GM06990 (cell line): ENCODE measurements around the gene ADRB2.

ENCODE experiments used
- DNase-seq: peaks from one replicate; pipeline ENCODE4 v3.0.0-alpha.2; 2011; ENCODE audit not compliant: insufficient read length; ENCODE audit errors: extremely low read depth
- H3K27me3 ChIP-seq: replicated peaks from 2 replicates; pipeline ENCODE4 v1.6.0; 2011; ENCODE audit warnings: low read length; ENCODE audit not compliant: control insufficient read depth, insufficient read depth
- H3K36me3 ChIP-seq: 2 replicates; pipeline ENCODE4 v1.5.1; 2011; ENCODE audit warnings: low read length; ENCODE audit not compliant: control insufficient read depth, insufficient read depth
- H3K4me3 ChIP-seq: replicated peaks from 2 replicates; pipeline ENCODE4 v1.5.1; 2011; ENCODE audit warnings: low read depth, mild to moderate bottlenecking, control low read depth, low read length
- CTCF ChIP-seq: IDR thresholded peaks from 2 replicates; pipeline ENCODE4 v1.5.1; 2011; ENCODE audit warnings: low read length, control low read depth, mild to moderate bottlenecking, inconsistent platforms; ENCODE audit not compliant: insufficient read depth, poor library complexity, severe bottlenecking

Gene ADRB2

GRCh38 chr5:148849461-148849860, 23.1 kb downstream of the ADRB2 start:
- Histone ChIP-seq H3K36me3 (no peaks in the 10 kb centered on the region), H3K4me3 (no peak overlapping the region), H3K27me3 (no peaks in the 10 kb centered on the region)
- TF ChIP-seq CTCF, result no peak
- DNase-seq, result no peak

GRCh38 chr5:148850836-148851235, 24.4 kb downstream of the ADRB2 start:
- H3K36me3 ChIP-seq, result no peaks in the 10 kb centered on the region
- TF ChIP-seq CTCF, result no peak
- H3K27me3 ChIP-seq, result no peaks in the 10 kb centered on the region
- no peak overlapping the region for H3K4me3 ChIP-seq
- DNase-seq, result no peak

GRCh38 chr5:148853868-148854267, 27.5 kb downstream of the ADRB2 start:
- DNase-seq, result no peak
- H3K36me3 ChIP-seq, result no peaks in the 10 kb centered on the region
- no peaks in the 10 kb centered on the region for H3K27me3 ChIP-seq
- no peak overlapping the region for H3K4me3 ChIP-seq
- TF ChIP-seq CTCF, result no peak

- Histone ChIP-seq H3K4me3 (no peak overlapping the region), H3K27me3 (no peaks in the 10 kb centered on the region)
- DNase-seq, result no peak
Observed at GRCh38 chr5:148855249-148856008, 29.0 kb downstream of the ADRB2 start.

GRCh38 chr5:148856009-148856367, 29.6 kb downstream of the ADRB2 start:
- H3K36me3 ChIP-seq, result no peaks in the 10 kb centered on the region
- no peak overlapping the region for H3K4me3 ChIP-seq
- DNase-seq, result no peak
- no peak for TF ChIP-seq CTCF
- H3K27me3 ChIP-seq, result 0 out of 2 replicates have a peak, but pooled peaks cover 1% of the 10 kb centered on the region

More at GRCh38 chr5:148855249-148856008, 29.0 kb downstream of the ADRB2 start:
- no peak for TF ChIP-seq CTCF
- no peaks in the 10 kb centered on the region for H3K36me3 ChIP-seq
